ENCODE results near the gene STARD9. TPM values are rescaled to one million over a fixed set of nuclear protein-coding genes. Genes with fewer than 3 reads are reported as not detected.

Gene STARD9
- total RNA-seq (2011; cell fraction: chromatin; rRNA removed; ENCODE audit: low replicate concordance): 83.3 and 91.0 TPM in 2 replicates
- total RNA-seq (2011; cell fraction: nucleolus; rRNA removed): 31.4 and 33.6 TPM in 2 replicates
- total RNA-seq (2011; cell fraction: nucleoplasm; rRNA removed): 43.4 and 46.9 TPM in 2 replicates
- total RNA-seq (2014; rRNA removed) (2.5 and 3.5 TPM in 2 replicates), total RNA-seq (2014; rRNA removed; fragmentation: Illumina TruSeq; extraction: Trizol) (3.7 and 3.9 TPM in 2 replicates), total RNA-seq (2015; rRNA removed; fragmentation: Illumina TruSeq; extraction: Trizol) (3.0 and 3.7 TPM in 2 replicates), total RNA-seq (2021) (3.9 and 6.0 TPM in 2 replicates), polyA plus RNA-seq (2011; rRNA removed) (3.9 and 5.0 TPM in 2 replicates), polyA plus RNA-seq (2014; fragmentation: Illumina TruSeq; extraction: Trizol) (3.7 and 3.8 TPM in 2 replicates), polyA plus RNA-seq (2014; fragmentation: Nextera tagmentation; extraction: Ambion mirVana) (under 1 TPM; 0.45 to 0.71 TPM), polyA plus RNA-seq (2014; rRNA removed) (3.6 and 4.8 TPM in 2 replicates), polyA minus RNA-seq (2011; rRNA and poly(A)+ RNA removed) (7.9 and 8.6 TPM in 2 replicates), Bru-seq, nascent RNA (percentile 58 among the genes with signal in this experiment), BruChase-seq, experiment 1, labeled RNA remaining after a 2-hour chase (percentile 58 among the genes with signal in this experiment), BruChase-seq, experiment 2, labeled RNA remaining after a 6-hour chase (percentile 58 among the genes with signal in this experiment)
- 2.4 and 2.6 TPM in 2 replicates for polyA plus RNA-seq (2011; cell fraction: cytosol; rRNA removed)
- polyA plus RNA-seq (2011; cell fraction: nucleus; rRNA removed): 22.8 and 29.8 TPM in 2 replicates
- polyA plus RNA-seq (2012): 1.8 and 4.2 TPM in 2 replicates
- 2.5 TPM in 2 replicates for polyA minus RNA-seq (2011; cell fraction: cytosol; rRNA and poly(A)+ RNA removed)
- polyA minus RNA-seq (2011; cell fraction: nucleus; rRNA and poly(A)+ RNA removed): 11.8 and 15.1 TPM in 2 replicates
- long read RNA-seq, experiment 1, partial matches to known transcripts: 4 of 5 reads
- long read RNA-seq, experiment 1, other reads (novel, unspliced or antisense): 1 of 5 reads
- long read RNA-seq, experiment 2, partial matches to known transcripts: 1 of 1 reads
- long read RNA-seq, experiment 2, other reads (novel, unspliced or antisense): 0 of 1 reads
- long read RNA-seq, experiment 3: 0 reads

DNA sequence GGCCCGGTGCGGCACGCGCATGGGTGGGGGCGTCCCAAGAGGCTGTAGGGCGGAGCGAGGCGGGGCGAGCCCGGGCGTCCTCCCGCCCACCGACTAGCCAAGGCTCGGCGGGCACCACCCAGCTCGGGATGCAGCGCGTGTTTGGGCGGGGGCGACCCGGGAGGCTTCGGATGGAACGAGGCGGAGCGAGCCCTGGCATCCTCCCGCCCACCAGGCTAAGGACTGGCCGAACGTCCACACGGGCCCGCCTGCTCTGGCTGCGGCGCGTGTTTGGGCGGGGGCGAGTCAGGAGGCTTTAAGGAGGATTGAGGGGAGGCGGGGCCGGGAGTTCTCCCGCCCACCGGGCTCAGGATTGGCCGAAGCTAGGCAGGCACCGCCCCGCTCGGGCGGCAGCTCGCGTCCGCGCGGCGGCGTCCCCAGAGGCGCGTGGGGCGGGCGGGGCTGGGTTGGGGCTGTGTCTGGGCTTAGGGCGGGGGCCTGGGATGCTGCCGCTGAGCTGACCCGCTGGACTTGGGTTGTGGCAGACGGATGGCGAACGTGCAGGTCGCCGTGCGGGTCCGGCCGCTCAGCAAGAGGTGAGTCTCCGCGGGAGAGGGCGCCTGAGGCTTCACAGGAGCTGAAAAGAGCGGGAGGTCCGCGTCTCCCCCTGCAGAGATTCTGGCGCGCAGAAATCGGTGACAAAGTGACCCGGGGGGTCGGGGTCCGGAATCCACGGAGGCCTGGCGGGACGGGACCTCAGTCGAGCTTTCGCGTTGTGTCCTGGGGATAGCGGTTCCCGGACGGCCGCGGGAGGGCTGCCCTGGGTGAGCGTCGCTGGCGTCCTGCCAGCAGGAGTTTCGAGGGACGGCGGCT is at the start of gene STARD9:
TSS of gene STARD9 (plus strand) at position 419 of the 852 bp plus-strand sequence. CDS start at position 529, 110 bp downstream.
- Histone ChIP-seq H3K79me2 (ENCODE audit: control insufficient read depth, insufficient read depth, low read length) (peaks cover 17% of the 10 kb centered on the region; the same call in 2 of the 3 replicates), H4K20me1 (replicated peaks; ENCODE audit: control insufficient read depth, insufficient read depth, low read length) (0 out of 2 replicates have a peak, but pooled peaks cover 3% of the 10 kb centered on the region), H3K27ac (ENCODE audit: extremely low read depth, low read depth, low read length) (peak within 1 kb of the TSS; percentile 69), H2AFZ (ENCODE audit: low read depth, low read length) (peak within 1 kb of the TSS; percentile 89), H3K4me2 (ENCODE audit: insufficient read depth, low read length) (peak within 1 kb of the TSS; percentile 79), H3K9me3 (replicated peaks; ENCODE audit: control insufficient read depth, insufficient read depth, low read depth, low read length) (no peaks in the 10 kb centered on the region), H3K9ac (ENCODE audit: insufficient read depth in 1 of 2, low read depth in 2 of 2, low read length in 2 of 2) (peak within 1 kb of the TSS; percentile 56 to 92), H3K27me3 (ENCODE audit: control insufficient read depth in 2 of 2, insufficient read depth in 2 of 2, low read length in 2 of 2) (no peaks in the 10 kb centered on the region), H3K9me1 (ENCODE audit: control insufficient read depth, insufficient read depth, low read length) (no peaks in the 10 kb centered on the region), H3K36me3 (ENCODE audit: control insufficient read depth, insufficient read depth, low read length) (no peaks in the 10 kb centered on the region), H3K4me1 (replicated peaks in 1 of 2; ENCODE audit: control insufficient read depth in 2 of 2, insufficient read depth in 2 of 2, low read length in 2 of 2) (peaks cover 18 to 28% of the 10 kb centered on the region in 2 experiments; a peak in 4 of 5 replicates), H3K4me3 (peak within 1 kb of the TSS; percentile 51)
- ATAC-seq (peak; percentile 96), DNase-seq (ENCODE audit: extremely low read depth in 1 of 4, low spot score in 3 of 4) (peak; percentile 94 to 98 (median 96)), FAIRE-seq (peak; percentile 74)
- ChIA-PET CTCF (ENCODE audit: low intra/inter-chr PET ratio) (no interaction called here), POLR2A (interaction anchor here (0.6 to 3.7 kb wide), 15 partner anchors 9 to 488 kb away, joined by 3 to 26 read pairs (median 4); partner anchors contain the start of genes HAUS2 and LRRC57)
- no TSS peak for BruUV-seq (replicated peaks)
- under 1% methylated on average over 59 of the region's 95 CpGs for WGBS (ENCODE audit: insufficient coverage, low coverage, missing lambda C conversion rate)
- in situ Hi-C loops (cut with MboI) (no loop called here), intact Hi-C loops (cut with micrococcal nuclease) (loop anchor here (2.0 kb wide), 1 partner anchor 75 kb away; no protein-coding TSS in a partner anchor)
- TF ChIP-seq EZH2 (IDR thresholded peaks at IDR 0.05; ENCODE audit: borderline replicate concordance, low read depth, low read length) (no peak), ZNF140 (CRISPR knock-in tag; IDR thresholded peaks at IDR 0.05) (no peak), KDM1A (IDR thresholded peaks at IDR 0.05) (no peak), MYC (IDR thresholded peaks at IDR 0.05; ENCODE audit: low read depth, low read length) (peak; percentile 88), MYC (CRISPR knock-in tag; IDR thresholded peaks at IDR 0.05; ENCODE audit: borderline replicate concordance, low read depth) (no peak), RAD51 (IDR thresholded peaks at IDR 0.05; ENCODE audit: borderline replicate concordance, low read depth) (no peak), ZNF75A (CRISPR knock-in tag; IDR thresholded peaks at IDR 0.05) (no peak), NONO (IDR thresholded peaks at IDR 0.05; ENCODE audit: low read depth in 2 of 2, low read length in 1 of 2) (peak in 1 of 2 experiments; percentile 72; a peak in 2 of 4 replicates), ZNF224 (CRISPR knock-in tag; IDR thresholded peaks at IDR 0.05) (no peak; the same call in 1 of the 2 replicates), LEF1 (IDR thresholded peaks at IDR 0.05) (no peak), PRDM10 (IDR thresholded peaks at IDR 0.05; ENCODE audit: partially characterized antibody) (no peak), SMARCB1 (IDR thresholded peaks at IDR 0.05; ENCODE audit: insufficient read length, low read depth) (no peak), TRIM28 (IDR thresholded peaks at IDR 0.05) (no peak), XRCC3 (IDR thresholded peaks at IDR 0.05) (no peak)
